PC-3 (cell line): ENCODE results near the gene KCTD2. TPM values are rescaled to one million over a fixed set of nuclear protein-coding genes. Genes with fewer than 3 reads are reported as not detected.

ENCODE experiments used
- ATAC-seq: fragments of 200-7000 bp; cut with Tn5 transposase; 2 replicates; pipeline ENCODE4 v1.9.1; 2020; ENCODE audit warnings: mild to moderate bottlenecking, moderate library complexity
- BruUV-seq: library from RNA; stranded (reverse); fragments of 400-500 nt; replicated peaks from 2 replicates; lab custom pipeline; 2021; lab: Mats Ljungman, UMichigan
- CTCF ChIA-PET: fragments of 300-600 bp; sonication (Branson Sonifier 250); formaldehyde crosslinking; loops from one replicate; lab custom pipeline; 2022; ENCODE audit warnings: antibody characterized with exemption; lab: Charles Lee
- POLR2A ChIA-PET: fragments of 300-600 bp; sonication (Branson Sonifier 250); formaldehyde crosslinking; loops from one replicate; lab custom pipeline; 2022; ENCODE audit warnings: antibody characterized with exemption; ENCODE audit not compliant: unreplicated experiment; lab: Charles Lee
- DNase-seq: peaks from one replicate; pipeline ENCODE4 v3.0.0-alpha.2; 2015
- H2AFZ ChIP-seq: fragments of 300-600 bp; sonication (generic); 2 replicates; pipeline ENCODE4 v1.6.0; 2016; ENCODE audit warnings: antibody characterized with exemption, low read length
- H3F3A ChIP-seq: fragments of 300-600 bp; sonication (generic); one replicate; pipeline ENCODE4 v1.6.0; 2017; ENCODE audit warnings: antibody characterized with exemption, low read length, control low read depth, mild to moderate bottlenecking; ENCODE audit not compliant: unreplicated experiment
- H3K27ac ChIP-seq: fragments of 300-600 bp; sonication (generic); 2 replicates; pipeline ENCODE4 v1.5.1; 2016; ENCODE audit warnings: mild to moderate bottlenecking, low read length
- H3K27me3 ChIP-seq: fragments of 300-600 bp; sonication (generic); 2 replicates; pipeline ENCODE4 v1.6.1; 2016; ENCODE audit warnings: low read length, mixed read lengths
- H3K36me3 ChIP-seq: fragments of 300-600 bp; sonication (generic); 2 replicates; pipeline ENCODE4 v1.6.1; 2016; ENCODE audit warnings: low read depth, mixed run types, low read length, mixed read lengths
- H3K4me1 ChIP-seq: fragments of 300-600 bp; sonication (generic); 2 replicates; pipeline ENCODE4 v1.5.1; 2016; ENCODE audit warnings: low read length; ENCODE audit not compliant: insufficient read depth
- H3K4me2 ChIP-seq: fragments of 300-600 bp; sonication (generic); 2 replicates; pipeline ENCODE4 v1.6.0; 2016; ENCODE audit warnings: low read length
- H3K4me3 ChIP-seq: fragments of 300-600 bp; sonication (generic); 2 replicates; pipeline ENCODE4 v1.5.1; 2016; ENCODE audit warnings: mild to moderate bottlenecking, low read length, mixed read lengths
- H3K79me2 ChIP-seq: fragments of 300-600 bp; sonication (generic); 2 replicates; pipeline ENCODE4 v1.6.1; 2017; ENCODE audit warnings: low read length, mixed read lengths
- H3K9ac ChIP-seq: fragments of 300-600 bp; sonication (generic); 2 replicates; pipeline ENCODE4 v1.6.0; 2016; ENCODE audit warnings: mild to moderate bottlenecking, low read length
- H3K9me2 ChIP-seq: fragments of 300-600 bp; sonication (generic); replicated peaks from 2 replicates; pipeline ENCODE4 v1.6.1; 2016; ENCODE audit warnings: mixed run types, low read length, mixed read lengths
- H3K9me3 ChIP-seq: fragments of 300-600 bp; sonication (generic); 2 replicates; pipeline ENCODE4 v1.6.1; 2016; ENCODE audit warnings: low read length, mixed read lengths
- H4K20me1 ChIP-seq: fragments of 300-600 bp; sonication (generic); 2 replicates; pipeline ENCODE4 v1.6.1; 2016; ENCODE audit warnings: low read length, mixed read lengths
- EZH2 ChIP-seq: fragments of 300-600 bp; sonication (generic); IDR thresholded peaks from one replicate; pipeline ENCODE4 v1.6.1; 2017; ENCODE audit warnings: antibody characterized with exemption, mild to moderate bottlenecking, low read length; ENCODE audit not compliant: unreplicated experiment
- EZH2phosphoT487 ChIP-seq: fragments of 300-600 bp; sonication (generic); IDR thresholded peaks from 2 replicates; pipeline ENCODE4 v1.6.1; 2018; ENCODE audit warnings: mild to moderate bottlenecking, antibody characterized with exemption, low read length, borderline replicate concordance
- intact Hi-C: fragments of 100-400 bp; cut with micrococcal nuclease; formaldehyde crosslinking; loops from 2 replicates; pipeline ENCODE4 v1.9.0; 2023
- total RNA-seq: library from RNA; depleted of rRNA; stranded (reverse); fragments of >200 nt; gene quantifications from 2 replicates; pipeline ENCODE4 v1.2.3, GENCODE V29; 2014
- TF ChIP-seq, protein P1 (sequence below): fragments of 300-600 bp; sonication (generic); conservative IDR thresholded peaks from 2 replicates; pipeline ENCODE4 v1.5.1; 2017; ENCODE audit warnings: antibody characterized with exemption, low read depth, mild to moderate bottlenecking, low read length

Gene KCTD2
- total RNA-seq, 1 experiment from 2014 or later, result 28.0 TPM

DNA sequence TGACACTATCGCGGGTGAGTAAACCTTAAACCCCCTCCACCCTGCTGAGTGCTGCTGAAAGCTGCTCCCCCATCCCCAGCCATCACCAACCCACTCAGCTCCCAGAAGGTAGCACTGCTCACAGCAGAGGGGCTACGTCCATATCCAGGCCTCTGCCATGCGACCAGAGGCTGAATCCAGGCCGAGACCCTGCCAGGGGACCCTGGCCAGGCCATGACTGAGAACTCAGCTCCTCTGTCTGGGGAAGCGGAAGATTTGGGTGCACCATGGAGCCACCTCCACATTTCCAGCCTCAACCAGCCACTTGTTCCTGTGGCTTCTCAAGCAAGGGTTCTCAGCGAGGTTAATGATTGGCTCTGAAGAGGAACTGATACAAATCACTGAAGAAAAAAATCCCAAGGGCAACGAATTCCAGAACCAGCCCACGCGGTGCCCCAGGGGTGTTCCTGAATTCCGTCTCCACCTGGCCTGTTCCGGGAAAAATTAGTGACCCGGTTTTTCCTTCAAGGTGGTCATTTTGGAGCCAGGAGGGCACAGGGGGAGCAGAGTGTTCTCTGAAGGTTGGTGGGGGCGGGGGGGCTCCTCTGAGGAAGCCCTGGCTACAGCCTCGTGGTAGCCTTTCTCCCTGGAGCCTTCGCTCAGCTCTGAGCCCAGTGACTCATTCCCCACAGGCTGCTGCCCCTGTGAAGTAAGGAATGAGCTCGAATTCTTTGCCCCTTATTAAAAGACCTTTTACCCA lies 31.4 kb downstream of the KCTD2 start:
- H3K4me1 ChIP-seq, result peaks cover 26% of the 10 kb centered on the region
- ATAC-seq, result peak; percentile 88
- H3K27ac ChIP-seq, result peak overlapping the region; percentile 79
- TF ChIP-seq EZH2phosphoT487 (no peak), EZH2 (no peak)
- TF ChIP-seq, protein P1, sequence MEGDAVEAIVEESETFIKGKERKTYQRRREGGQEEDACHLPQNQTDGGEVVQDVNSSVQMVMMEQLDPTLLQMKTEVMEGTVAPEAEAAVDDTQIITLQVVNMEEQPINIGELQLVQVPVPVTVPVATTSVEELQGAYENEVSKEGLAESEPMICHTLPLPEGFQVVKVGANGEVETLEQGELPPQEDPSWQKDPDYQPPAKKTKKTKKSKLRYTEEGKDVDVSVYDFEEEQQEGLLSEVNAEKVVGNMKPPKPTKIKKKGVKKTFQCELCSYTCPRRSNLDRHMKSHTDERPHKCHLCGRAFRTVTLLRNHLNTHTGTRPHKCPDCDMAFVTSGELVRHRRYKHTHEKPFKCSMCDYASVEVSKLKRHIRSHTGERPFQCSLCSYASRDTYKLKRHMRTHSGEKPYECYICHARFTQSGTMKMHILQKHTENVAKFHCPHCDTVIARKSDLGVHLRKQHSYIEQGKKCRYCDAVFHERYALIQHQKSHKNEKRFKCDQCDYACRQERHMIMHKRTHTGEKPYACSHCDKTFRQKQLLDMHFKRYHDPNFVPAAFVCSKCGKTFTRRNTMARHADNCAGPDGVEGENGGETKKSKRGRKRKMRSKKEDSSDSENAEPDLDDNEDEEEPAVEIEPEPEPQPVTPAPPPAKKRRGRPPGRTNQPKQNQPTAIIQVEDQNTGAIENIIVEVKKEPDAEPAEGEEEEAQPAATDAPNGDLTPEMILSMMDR, result no peak
- BruUV-seq, result TSS peak; percentile 94
- H3K79me2 ChIP-seq, result no peaks in the 10 kb centered on the region
- ChIA-PET POLR2A (interaction anchor here (0.5 to 0.7 kb wide), 4 partner anchors 12 to 31 kb away, joined by 3 to 5 read pairs (median 3); partner anchors contain the start of gene ARMC7), CTCF (interaction anchor here (0.8 to 1.1 kb wide), 4 partner anchors 9 to 36 kb away, joined by 4 to 6 read pairs (median 4); no protein-coding TSS in a partner anchor)
- H3K36me3 ChIP-seq, result no peaks in the 10 kb centered on the region
- DNase-seq, result peak; percentile 96
- H2AFZ ChIP-seq, result peak overlapping the region; percentile 62
- H3K4me2 ChIP-seq, result peak overlapping the region; percentile 66
- no peaks in the 10 kb centered on the region for H3K9me2 ChIP-seq
- peak overlapping the region; percentile 22; the same call in 1 of the 2 replicates for H3K4me3 ChIP-seq
- H3K9me3 ChIP-seq, result no peaks in the 10 kb centered on the region
- intact Hi-C loops, result no loop called here
- peak overlapping the region; percentile 57 for H3K9ac ChIP-seq
- H4K20me1 ChIP-seq, result no peaks in the 10 kb centered on the region
- H3K27me3 ChIP-seq, result no peaks in the 10 kb centered on the region
- H3F3A ChIP-seq, result peaks cover 5% of the 10 kb centered on the region

DNA sequence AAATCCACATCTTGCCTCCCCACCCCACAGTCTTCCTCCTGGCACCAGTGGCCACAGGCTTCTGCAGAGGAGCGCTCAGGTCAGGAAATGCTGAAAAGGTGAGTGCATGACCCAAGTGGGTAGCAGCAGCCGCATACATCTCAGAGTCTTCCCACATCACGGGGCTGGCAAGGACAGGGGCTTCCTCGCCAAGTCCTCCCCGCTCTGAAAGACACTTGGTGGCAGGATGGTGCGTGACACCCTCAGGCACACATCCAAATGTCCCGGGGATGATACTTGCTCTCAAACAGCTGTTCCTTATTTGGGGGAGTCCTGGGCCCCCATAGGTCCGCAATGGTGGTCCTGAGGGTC lies 32.0 kb downstream of the KCTD2 start:
- H3K27ac ChIP-seq, result peak overlapping the region; percentile 79
- peak overlapping the region; percentile 57 for H3K9ac ChIP-seq
- no peaks in the 10 kb centered on the region for H3K9me2 ChIP-seq
- H3F3A ChIP-seq, result peaks cover 5% of the 10 kb centered on the region
- no peaks in the 10 kb centered on the region for H3K27me3 ChIP-seq
- peaks cover 28% of the 10 kb centered on the region for H3K4me1 ChIP-seq
- H3K9me3 ChIP-seq, result no peaks in the 10 kb centered on the region
- BruUV-seq, result TSS peak; percentile 95
- H3K36me3 ChIP-seq, result no peaks in the 10 kb centered on the region
- H3K4me3 ChIP-seq, result peak overlapping the region; percentile 22; the same call in 1 of the 2 replicates
- ChIA-PET CTCF (interaction anchor here (0.8 to 1.1 kb wide), 4 partner anchors 9 to 35 kb away, joined by 4 to 6 read pairs (median 4); no protein-coding TSS in a partner anchor), POLR2A (interaction anchor here (0.7 kb wide), 3 partner anchors 14 to 31 kb away, joined by 3 to 5 read pairs (median 3); partner anchors contain the start of gene ARMC7)
- no peaks in the 10 kb centered on the region for H4K20me1 ChIP-seq
- intact Hi-C loops, result no loop called here
- no peaks in the 10 kb centered on the region for H3K79me2 ChIP-seq
- DNase-seq (no peak), ATAC-seq (no peak)
- TF ChIP-seq EZH2phosphoT487, result no peak
- no peak for TF ChIP-seq EZH2
- TF ChIP-seq, protein P1, result no peak
- peak overlapping the region; percentile 66 for H3K4me2 ChIP-seq
- peak overlapping the region; percentile 62 for H2AFZ ChIP-seq
